Esophagus mucosa (tissue), 1 donor: ENCODE measurements around the gene ZZZ3. TPM values are rescaled to one million over a fixed set of nuclear protein-coding genes. Genes with fewer than 3 reads are reported as not detected.
"Not testable (repeated sequence)": the region's sequence is repeated elsewhere in the genome, so short reads cannot be mapped to it uniquely, and the experiment has no call there.

Experiments used
- ATAC-seq: fragments of 200-7000 bp; cut with Tn5 transposase; one replicate; pipeline ENCODE4 v1.9.1; 2020
- total RNA-seq: library from RNA; stranded (reverse); gene quantifications from one replicate; pipeline ENCODE4 v1.2.4, GENCODE V29; 2023
- donor health status: DM: yes; HTN: yes; CAD: no.

The ZZZ3 gene
- total RNA-seq, 1 donor from 2014 or later: 24.9 TPM

DNA sequence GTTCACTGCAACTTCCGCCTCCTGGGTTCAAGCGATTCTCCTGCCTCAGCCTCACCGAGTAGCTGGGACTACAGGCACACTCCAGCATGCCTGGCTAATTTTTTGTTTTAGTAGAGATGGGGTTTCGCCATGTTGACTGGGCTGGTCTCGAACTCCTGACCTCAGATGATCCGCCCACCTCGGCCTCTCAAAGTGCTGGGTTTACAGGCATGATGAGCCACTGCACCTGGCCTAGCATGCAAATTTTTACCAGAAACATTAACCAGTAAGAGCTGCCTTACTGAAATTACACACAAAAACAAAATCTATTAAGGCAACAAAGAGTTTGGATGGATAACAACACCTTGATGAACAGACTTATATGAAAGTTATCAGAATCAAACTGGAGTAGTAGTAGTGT lies 12.1 kb downstream of the ZZZ3 start:
- no peak for ATAC-seq

DNA sequence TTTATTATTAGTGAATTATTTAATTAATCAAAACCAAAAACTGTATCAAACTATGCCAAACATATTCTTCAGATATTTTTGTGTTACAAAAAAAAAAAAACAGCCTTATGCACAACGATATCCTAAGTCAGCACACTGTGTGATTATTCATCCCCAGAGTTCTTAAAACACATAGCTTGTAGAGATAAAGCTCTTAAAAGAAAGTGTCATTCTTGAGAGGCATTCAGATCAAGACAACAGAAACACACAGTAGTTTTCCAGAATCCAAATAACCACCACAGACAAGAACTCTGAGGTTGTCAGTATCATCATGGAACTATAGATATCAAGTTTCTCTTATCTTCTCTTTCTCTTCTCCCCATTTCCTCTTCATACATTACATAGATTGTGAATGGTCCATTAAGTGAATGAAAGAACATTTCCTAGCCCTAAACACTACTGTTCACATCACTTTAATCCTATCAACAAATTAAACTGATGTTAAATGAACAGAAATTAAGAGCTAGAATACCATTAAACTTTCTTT lies 13.5 kb downstream of the ZZZ3 start:
- no peak for ATAC-seq

DNA sequence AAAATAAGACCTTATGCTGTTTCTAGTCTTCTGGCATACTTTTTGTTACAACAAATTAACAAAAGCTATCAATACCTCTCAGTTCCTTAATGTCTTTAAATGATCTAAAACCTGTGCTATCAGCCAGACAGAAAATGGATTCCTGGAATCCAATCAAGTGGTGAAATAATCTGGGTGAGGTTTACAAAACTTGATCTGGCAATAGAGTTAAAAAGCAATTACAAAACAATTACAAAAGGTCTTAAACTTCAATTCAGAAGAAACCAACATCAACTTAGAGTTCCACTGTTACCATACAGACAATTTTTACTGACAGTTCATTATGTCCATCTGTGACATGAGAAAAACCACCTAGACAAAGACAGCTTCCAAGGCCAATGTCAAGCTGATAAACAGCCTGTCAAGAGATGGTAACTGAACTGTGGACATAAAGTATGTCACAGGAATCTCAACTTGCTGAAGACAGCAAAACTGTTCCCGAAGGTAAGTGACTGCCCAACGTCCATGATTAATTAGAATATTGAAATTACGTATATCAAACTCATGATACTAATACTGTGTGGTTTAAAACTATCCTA lies 17.4 kb downstream of the ZZZ3 start:
- no peak for ATAC-seq

DNA sequence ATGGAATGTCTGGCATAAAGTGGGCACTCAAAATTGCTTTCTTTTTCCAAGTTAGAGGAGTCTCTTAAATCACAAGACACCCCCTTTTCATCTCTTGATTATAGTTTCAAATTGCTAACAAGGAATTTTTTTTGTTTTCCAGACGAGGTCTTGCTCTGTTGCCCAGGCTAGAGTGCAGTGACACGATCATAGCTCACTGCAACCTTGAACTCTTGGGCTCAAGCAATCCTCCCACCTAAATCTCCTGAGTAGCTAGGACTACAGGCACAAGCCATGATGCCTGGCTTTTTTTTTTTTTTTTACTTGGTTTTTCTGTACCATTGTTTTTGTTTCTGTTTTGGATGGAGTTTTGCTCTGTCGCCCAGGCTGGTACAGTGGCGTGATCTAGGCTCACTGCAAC lies 20.8 kb downstream of the ZZZ3 start:
- ATAC-seq: no peak

DNA sequence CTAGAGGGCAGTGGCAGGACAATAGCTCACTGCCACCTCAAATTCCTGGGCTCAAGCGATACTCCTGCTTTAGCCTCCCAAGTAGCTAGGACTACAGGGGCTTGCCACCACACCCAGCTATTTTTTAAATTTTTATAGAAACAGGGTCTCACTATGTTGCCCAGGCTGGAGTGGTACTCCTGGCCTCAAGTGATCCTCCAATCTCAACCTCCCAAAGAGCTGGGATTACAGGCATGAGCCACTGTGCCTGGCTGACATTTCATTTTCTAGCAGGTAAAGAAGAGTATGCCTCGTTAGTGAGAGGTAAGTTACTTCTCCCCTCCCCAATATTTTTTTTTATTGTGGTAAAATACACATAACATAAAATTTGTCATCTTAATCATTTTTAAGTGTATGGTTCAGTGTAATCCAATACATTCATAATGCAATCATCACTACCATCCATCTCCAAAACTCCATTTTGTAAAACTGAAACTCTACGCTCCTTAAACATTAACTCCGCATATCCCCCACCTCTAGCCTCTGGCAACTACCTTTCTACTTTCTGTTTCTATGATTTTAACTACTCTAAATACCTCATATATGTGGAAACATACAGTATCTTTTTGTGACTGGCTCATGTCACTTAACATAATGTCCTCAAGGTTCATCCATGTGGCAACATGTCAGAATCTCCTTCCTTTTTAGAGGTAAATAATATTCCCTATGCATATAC lies 22.4 kb downstream of the ZZZ3 start:
- ATAC-seq: no peak

DNA sequence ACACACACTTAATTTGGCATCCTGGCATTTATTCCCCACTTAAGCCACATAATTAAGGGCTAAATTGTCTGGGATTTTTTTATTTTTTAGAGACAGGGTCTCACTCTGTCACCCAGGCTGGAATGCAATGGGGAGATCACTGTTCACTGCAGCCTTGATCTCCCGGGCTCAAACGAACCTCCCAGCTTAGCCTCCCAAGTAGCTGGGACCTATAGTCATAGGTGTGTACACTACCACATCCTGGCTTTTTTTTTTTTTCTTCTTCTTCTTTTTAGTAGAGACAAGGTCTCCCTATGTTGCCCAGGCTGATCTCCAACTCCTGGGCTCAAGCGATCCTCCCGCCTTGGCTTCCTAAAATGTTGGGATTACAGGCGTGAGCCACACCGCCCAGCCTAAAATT lies 24.2 kb downstream of the ZZZ3 start:
- no peak for ATAC-seq

DNA sequence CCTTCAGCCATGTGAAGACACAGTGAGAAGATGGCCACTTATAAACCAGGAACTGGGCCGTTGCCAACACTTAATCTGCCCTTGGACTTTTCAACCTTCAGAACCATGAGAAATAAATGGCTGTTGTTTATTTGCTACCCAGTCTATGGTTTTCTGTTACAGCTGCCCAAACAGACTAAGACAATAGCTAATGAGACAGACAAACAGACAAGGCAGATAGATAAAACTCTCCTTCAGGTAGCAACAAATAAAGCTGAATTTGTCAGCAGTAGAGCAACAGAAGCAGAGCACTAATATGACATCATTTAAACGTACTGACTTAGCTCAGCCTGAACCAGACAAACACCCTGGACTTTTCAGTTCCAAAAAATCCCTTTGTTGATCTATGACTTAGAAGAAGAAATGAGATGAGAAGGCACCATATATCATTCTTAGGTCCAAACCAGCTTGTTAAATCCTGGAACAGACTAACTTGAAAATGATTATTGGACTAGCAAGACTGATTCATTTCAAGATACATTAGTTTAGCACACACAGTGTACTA lies 27.0 kb downstream of the ZZZ3 start:
- ATAC-seq: no peak

DNA sequence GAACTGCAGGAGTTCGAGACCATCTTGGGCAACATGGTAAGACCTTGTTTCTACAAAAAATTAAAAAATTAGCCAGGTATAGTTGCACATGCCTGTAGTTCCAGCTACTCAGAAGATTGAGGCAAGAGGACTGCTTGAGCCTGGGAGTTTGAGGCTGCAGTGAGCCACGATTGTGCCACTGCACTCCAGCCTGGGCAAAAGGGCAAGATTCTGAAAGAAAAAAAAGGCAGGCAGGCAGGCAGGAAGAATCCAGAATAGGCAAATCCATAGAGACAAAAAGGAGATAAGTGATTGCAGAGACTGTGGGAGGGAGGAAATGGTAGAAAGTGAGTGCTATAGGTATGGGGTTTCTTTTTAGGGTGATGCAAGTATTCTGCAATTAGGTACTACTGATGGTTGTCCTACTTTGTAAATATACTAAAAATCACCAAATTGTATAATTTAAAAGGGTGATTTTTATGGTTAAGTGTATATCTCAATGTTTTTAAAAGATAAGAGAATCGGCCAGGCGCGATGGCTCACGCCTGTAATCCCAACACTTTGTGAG lies 29.4 kb downstream of the ZZZ3 start:
- ATAC-seq: no peak

DNA sequence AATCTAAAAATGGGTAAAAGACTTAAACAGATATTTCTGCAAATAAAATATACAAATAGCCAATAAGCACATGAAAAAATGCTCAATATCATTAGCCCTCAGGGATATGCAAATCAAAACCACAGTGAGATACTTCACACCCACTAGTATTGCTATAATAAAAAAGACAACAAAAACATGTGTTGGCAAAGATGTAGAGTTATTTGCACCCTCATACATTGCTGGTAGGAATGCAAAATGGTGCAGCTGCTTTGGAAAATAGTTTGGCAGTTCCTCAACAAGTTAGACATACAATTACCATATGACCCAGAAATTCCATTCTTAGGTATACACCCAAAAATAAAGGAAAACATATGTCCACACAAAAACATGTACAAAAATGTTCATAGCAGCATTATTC lies 30.2 kb downstream of the ZZZ3 start:
- no peak for ATAC-seq

DNA sequence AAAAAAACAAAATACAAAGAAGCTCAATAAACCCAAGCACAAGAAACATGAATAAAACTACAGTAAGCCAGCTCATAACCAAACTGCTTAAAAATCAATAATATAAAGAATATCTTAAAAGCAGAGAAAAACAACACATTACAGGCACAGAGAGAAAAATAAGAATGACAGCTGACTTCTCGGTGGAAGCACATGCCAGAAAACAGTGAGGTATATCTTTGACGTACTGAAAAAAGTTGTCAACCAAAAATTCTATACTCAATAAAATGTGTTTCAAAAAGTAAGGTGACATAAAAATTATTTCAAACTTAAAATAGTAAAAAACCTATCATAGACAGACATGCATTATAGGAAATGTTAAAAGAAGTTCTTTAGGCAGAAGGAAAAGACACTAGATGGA lies 33.3 kb downstream of the ZZZ3 start:
- no peak for ATAC-seq

DNA sequence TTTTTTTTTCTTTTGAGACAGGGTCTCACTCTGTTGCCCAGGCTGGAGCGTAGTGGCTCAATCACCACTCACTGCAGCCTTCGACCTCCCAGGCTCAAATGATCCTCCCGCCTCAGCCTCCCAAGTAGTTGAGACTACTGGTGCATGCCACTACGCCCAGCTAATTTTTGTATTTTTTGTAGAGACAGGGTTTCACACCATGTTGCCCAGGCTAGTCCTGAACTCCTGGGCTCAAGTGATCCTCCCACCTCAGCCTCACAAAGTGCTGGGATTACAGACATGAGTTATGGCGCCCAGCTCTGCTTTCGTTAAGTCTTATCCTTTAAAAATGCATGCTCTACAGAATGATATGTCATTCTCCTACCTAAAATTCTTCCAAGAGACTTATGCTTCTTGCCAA lies 36.2 kb downstream of the ZZZ3 start:
- ATAC-seq: not testable (repeated sequence)

DNA sequence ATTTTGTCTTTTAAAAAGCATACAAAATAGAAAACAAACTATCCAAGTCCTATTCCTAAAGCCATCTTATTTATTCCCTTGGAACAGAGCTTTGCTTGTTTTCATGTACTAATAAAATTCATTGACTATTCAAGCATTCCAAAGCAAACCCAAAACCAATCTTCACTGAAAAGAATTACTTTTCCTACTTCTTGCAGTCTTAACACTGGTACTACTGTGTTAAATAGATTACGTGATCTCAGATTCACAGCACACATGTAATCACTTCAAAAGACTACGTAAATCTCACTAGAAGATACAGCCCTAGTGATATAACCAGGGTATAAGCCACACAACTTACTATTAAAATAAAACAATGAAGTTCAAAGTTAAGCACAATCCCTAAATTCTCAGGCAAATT lies 39.0 kb downstream of the ZZZ3 start:
- no peak for ATAC-seq

DNA sequence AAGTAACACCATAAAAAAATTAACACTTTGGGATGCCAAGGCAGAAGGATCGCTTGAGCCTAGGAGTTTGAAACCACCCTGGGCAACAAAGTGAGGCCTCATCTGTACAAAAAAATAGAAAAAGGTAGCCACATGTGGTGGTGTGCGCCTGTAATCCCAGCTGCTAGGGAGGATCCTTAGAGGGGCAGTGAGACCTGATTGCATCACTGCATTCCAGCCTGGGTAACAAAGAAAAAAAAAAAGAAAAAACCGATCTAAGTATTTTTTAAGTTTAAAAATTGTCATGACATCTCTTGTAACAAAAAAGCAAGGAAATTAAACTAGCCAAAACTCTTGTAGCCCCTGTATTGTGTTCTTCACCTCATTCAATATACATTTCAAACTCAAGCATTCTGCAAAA lies 39.5 kb downstream of the ZZZ3 start:
- no peak for ATAC-seq

DNA sequence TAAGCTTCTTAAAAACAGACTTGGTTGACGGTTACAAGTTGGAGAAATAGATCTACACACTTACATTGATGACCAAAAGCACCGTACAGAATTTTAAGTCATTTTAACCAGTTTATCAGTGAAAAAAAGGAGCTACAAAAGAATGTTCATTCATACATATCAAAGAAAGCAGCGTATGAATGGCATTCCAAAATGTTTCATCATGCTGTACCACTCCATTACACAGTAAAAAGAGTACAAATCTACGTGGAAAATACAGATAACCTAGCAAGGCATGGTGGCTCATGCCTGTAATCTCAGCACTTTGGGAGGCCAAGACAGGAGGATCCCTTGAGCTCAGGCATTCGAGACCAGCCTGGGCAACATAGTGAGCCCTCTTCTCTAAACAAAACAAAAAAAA lies 40.3 kb downstream of the ZZZ3 start:
- ATAC-seq: no peak

DNA sequence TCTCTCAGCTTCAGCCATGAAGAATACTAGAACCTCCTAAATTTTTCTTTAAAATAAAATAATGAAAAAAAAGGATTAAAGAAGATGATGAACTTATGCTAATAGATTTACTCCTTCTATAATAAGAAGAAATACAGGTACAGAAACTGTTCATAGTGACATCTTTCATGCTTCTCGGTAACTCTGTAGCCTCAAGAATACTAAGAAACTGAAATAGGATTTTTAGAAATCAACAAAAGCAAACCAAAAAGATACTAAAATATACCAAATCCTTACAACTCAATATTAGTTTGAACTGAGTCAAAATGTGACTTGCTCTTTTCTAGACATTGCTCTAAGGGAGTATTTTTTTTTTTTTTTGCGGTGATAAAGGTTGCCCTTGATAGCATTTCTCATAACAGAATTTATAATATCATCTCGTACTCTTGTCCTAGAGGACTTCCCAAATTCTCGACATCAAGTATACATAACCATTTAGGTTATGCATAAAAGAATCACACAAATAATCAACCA lies 42.8 kb downstream of the ZZZ3 start:
- no peak for ATAC-seq

DNA sequence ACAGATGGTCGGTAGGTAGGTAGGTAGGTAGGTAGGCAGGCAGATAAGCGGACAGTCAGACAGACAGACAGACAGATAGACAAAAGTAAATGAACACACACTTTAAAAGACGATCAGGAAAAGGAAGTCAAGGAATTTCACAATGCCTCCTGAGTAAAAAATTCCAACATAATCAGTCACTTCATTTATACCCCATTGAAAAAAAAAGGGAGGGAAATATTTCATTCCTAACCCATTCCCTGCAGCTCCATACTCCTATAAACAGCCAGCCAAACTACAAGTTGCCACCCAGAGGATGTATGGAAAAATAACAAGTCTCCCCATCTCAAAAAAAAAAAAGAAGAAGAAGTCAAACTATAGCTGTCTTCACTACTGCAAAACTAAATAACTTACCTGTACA lies 43.4 kb downstream of the ZZZ3 start:
- ATAC-seq: no peak

DNA sequence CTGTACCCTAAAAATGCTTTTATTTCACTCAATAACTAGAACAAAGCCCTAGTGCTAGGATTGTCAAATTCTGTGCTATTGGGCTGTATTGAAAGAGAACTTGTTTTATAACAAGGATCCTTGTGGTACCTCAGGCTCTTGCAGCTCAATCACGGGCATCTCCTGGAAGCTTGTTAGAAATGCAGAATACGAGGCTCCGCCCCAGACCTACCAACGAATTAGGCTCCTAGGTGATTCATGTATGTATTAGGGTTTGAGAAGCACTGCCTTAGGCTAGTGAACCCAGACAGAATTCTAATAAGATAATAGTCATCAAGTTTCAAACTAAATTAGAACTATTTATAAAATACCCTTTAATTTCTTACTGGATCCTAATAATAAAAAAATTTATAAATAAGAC lies 45.6 kb downstream of the ZZZ3 start:
- no peak for ATAC-seq

Other genes starting within 250 kb of the ZZZ3 start
- 24.7 TPM for gene USP33, start 77.2 kb upstream of the ZZZ3 start, total RNA-seq
- gene MIGA1, start 97.0 kb upstream of the ZZZ3 start, total RNA-seq: 6.9 TPM
- gene NEXN, start 206.0 kb upstream of the ZZZ3 start, total RNA-seq: 0.52 TPM